A549 (cell line): ENCODE results near the gene RIMS4. TPM values are rescaled to one million over a fixed set of nuclear protein-coding genes. Genes with fewer than 3 reads are reported as not detected.

Experiments used
- ATAC-seq, 2 experiments: fragments of 200-7000 bp in 1 of 2; fragments of >200 bp in 1 of 2; cut with Nextera tagmentation in 1 of 2; cut with Tn5 transposase in 1 of 2; 3 replicates each; pipeline versions ENCODE4 v1.8.0 to v1.9.1; 2018 to 2020; ENCODE audit warnings: mild to moderate bottlenecking in 1 of 2, moderate library complexity in 1 of 2
- CTCF ChIA-PET: fragments of 300-600 bp; sonication (Branson Sonifier 250); formaldehyde crosslinking; extraction: SDS; loops from one replicate; lab custom pipeline; 2021; ENCODE audit warnings: antibody characterized with exemption, inconsistent platforms; lab: Yijun Ruan, JAX
- POLR2A ChIA-PET: fragments of 350-600 bp; formaldehyde crosslinking; extraction: SDS; loops from one replicate; lab custom pipeline; 2021; ENCODE audit warnings: antibody characterized with exemption, inconsistent platforms; lab: Yijun Ruan, JAX
- DNase-seq, 2 experiments: peaks; one replicate each; pipeline versions ENCODE4 v3.0.0 to v3.0.0-alpha.2; 2011 to 2016; ENCODE audit warnings: low read depth in 1 of 2, low spot score in 1 of 2
- FAIRE-seq: peaks from 2 replicates; lab custom pipeline; 2011; peaks lifted over from hg19 to GRCh38; lab: Jason Lieb, UNC
- H3K27ac ChIP-seq, 2 experiments: fragments of >200 bp; sonication (Bioruptor Twin); formaldehyde crosslinking; 3 replicates each; pipeline ENCODE4 v1.5.1; 2016 to 2017
- H3K4me1 ChIP-seq: fragments of >200 bp; sonication (Bioruptor Twin); formaldehyde crosslinking; 3 replicates; pipeline ENCODE4 v1.6.1; 2016
- H3K4me2 ChIP-seq: fragments of >200 bp; sonication (Bioruptor Twin); formaldehyde crosslinking; 3 replicates; pipeline ENCODE4 v1.6.1; 2016
- H3K4me3 ChIP-seq: fragments of >200 bp; sonication (Bioruptor Twin); formaldehyde crosslinking; 3 replicates; pipeline ENCODE4 v1.5.1; 2016
- H3K9me3 ChIP-seq: fragments of >200 bp; sonication (Bioruptor Twin); formaldehyde crosslinking; 3 replicates; pipeline ENCODE4 v1.6.1; 2016
- CBX8 ChIP-seq: fragments of 200-600 bp; sonication (generic); IDR thresholded peaks from 2 replicates; pipeline ENCODE4 v1.6.1; 2016
- CEBPB ChIP-seq, 2 experiments: fragments of >200 bp in 1 of 2; sonication (Bioruptor Twin) in 1 of 2; formaldehyde crosslinking in 1 of 2; IDR thresholded peaks; 2 replicates each; pipeline ENCODE4 v1.6.1; 2012 to 2016
- CHD4 ChIP-seq: fragments of 200-600 bp; sonication (generic); IDR thresholded peaks from 2 replicates; pipeline ENCODE4 v1.6.1; 2016; ENCODE audit warnings: antibody characterized with exemption, mild to moderate bottlenecking, borderline replicate concordance
- EHMT2 ChIP-seq: fragments of 200-600 bp; sonication (generic); IDR thresholded peaks from 2 replicates; pipeline ENCODE4 v1.6.1; 2016; ENCODE audit warnings: antibody characterized with exemption, low read depth, mild to moderate bottlenecking, moderate library complexity
- EP300 ChIP-seq, 2 experiments: fragments of >200 bp; sonication (Bioruptor Twin); formaldehyde crosslinking; IDR thresholded peaks; 2 replicates in 1 of 2; 3 replicates in 1 of 2; pipeline ENCODE4 v1.6.1; 2016 to 2017
- ESRRA ChIP-seq: fragments of 150-350 bp; IDR thresholded peaks from 2 replicates; pipeline ENCODE4 v1.6.1; 2014; ENCODE audit warnings: mild to moderate bottlenecking, low read length, borderline replicate concordance
- GATA3 ChIP-seq: IDR thresholded peaks from 2 replicates; pipeline ENCODE4 v1.6.1; 2012; ENCODE audit warnings: borderline replicate concordance
- HDAC2 ChIP-seq: fragments of 200-600 bp; sonication (generic); IDR thresholded peaks from 2 replicates; pipeline ENCODE4 v1.6.1; 2016
- HES2 ChIP-seq: fragments of >200 bp; sonication (Bioruptor Twin); formaldehyde crosslinking; IDR thresholded peaks from 2 replicates; pipeline ENCODE4 v1.6.1; 2016
- HMGXB4 ChIP-seq: fragments of 250-450 bp; sonication (Bioruptor Pico); IDR thresholded peaks from 2 replicates; pipeline ENCODE4 v1.5.0; 2021; ENCODE audit warnings: mild to moderate bottlenecking, moderate library complexity, borderline replicate concordance
- HOXB5 ChIP-seq: fragments of 250-450 bp; sonication (Bioruptor Pico); IDR thresholded peaks from 2 replicates; pipeline ENCODE4 v1.5.0; 2020; ENCODE audit warnings: mild to moderate bottlenecking, moderate library complexity
- JUN ChIP-seq, 2 experiments: fragments of >200 bp; sonication (Bioruptor Twin); formaldehyde crosslinking; IDR thresholded peaks; 2 replicates in 1 of 2; 3 replicates in 1 of 2; pipeline ENCODE4 v1.6.1; 2016 to 2017
- MAX ChIP-seq: IDR thresholded peaks from 2 replicates; pipeline ENCODE4 v1.6.1; 2012
- NPAS2 ChIP-seq: fragments of 250-450 bp; sonication (Bioruptor Pico); IDR thresholded peaks from 2 replicates; pipeline ENCODE4 v1.8.0; 2022; ENCODE audit warnings: mild to moderate bottlenecking, moderate library complexity, borderline replicate concordance
- PBX3 ChIP-seq: IDR thresholded peaks from 2 replicates; pipeline ENCODE4 v1.6.1; 2012
- PHF8 ChIP-seq: fragments of 200-600 bp; sonication (generic); IDR thresholded peaks from 2 replicates; pipeline ENCODE4 v1.6.1; 2016; ENCODE audit warnings: low read depth, mild to moderate bottlenecking, antibody characterized with exemption, moderate library complexity, borderline replicate concordance
- POLR2AphosphoS2 ChIP-seq: conservative IDR thresholded peaks from 2 replicates; pipeline ENCODE4 v1.6.1; 2012; ENCODE audit warnings: low read length, improper control_type of control experiment, inconsistent platforms
- RAD21 ChIP-seq, 2 experiments: fragments of >200 bp in 1 of 2; sonication (Bioruptor Twin) in 1 of 2; formaldehyde crosslinking in 1 of 2; IDR thresholded peaks in 1 of 2; conservative IDR thresholded peaks in 1 of 2; 2 replicates in 1 of 2; 3 replicates in 1 of 2; pipeline ENCODE4 v1.6.1; 2012 to 2018; ENCODE audit warnings: inconsistent platforms in 1 of 2
- RCOR1 ChIP-seq: fragments of 150-350 bp; IDR thresholded peaks from 2 replicates; pipeline ENCODE4 v1.6.1; 2014; ENCODE audit warnings: antibody characterized with exemption, low read length, low read depth
- TFCP2L1 ChIP-seq: fragments of 250-450 bp; sonication (Bioruptor Pico); IDR thresholded peaks from 2 replicates; pipeline ENCODE4 v1.5.0; 2021; ENCODE audit warnings: mild to moderate bottlenecking
- TP53 ChIP-seq: fragments of 250-450 bp; sonication (Bioruptor Pico); IDR thresholded peaks from 2 replicates; pipeline ENCODE4 v1.5.0; 2021; ENCODE audit warnings: mild to moderate bottlenecking, moderate library complexity
- USF2 ChIP-seq: fragments of 450-650 bp; IDR thresholded peaks from 2 replicates; pipeline ENCODE4 v1.6.1; 2014; ENCODE audit warnings: antibody characterized with exemption
- ZC3H11A ChIP-seq: fragments of 450-650 bp; IDR thresholded peaks from 2 replicates; pipeline ENCODE4 v1.6.1; 2014; ENCODE audit warnings: antibody characterized with exemption, mild to moderate bottlenecking
- ZFP36 ChIP-seq: fragments of 450-650 bp; IDR thresholded peaks from 2 replicates; pipeline ENCODE4 v1.6.1; 2014; ENCODE audit warnings: borderline replicate concordance; ENCODE audit not compliant: partially characterized antibody
- ZSCAN20 ChIP-seq: fragments of 250-450 bp; sonication (Bioruptor Pico); IDR thresholded peaks from 2 replicates; pipeline ENCODE4 v1.8.0; 2022; ENCODE audit warnings: mild to moderate bottlenecking, moderate library complexity
- WGBS: methylation state at CpG from one replicate; pipeline ENCODE4 v1.1.6; 2017; ENCODE audit errors: missing lambda C conversion rate; 5-methylcytosine and 5-hydroxymethylcytosine counted together
- polyA plus RNA-seq, 4 experiments: library from polyadenylated mRNA; depleted of rRNA in 3 of 4; stranded (reverse); fragments of >200 nt; fragmentation: RNase III in 1 of 4; extraction: RNeasy Plus Mini Kit Qiagen cat#74134 plus additional on column Dnase treatment in 1 of 4; gene quantifications; 2 replicates in 3 of 4; 3 replicates in 1 of 4; pipeline ENCODE4 v1.2.3, GENCODE V29; 2011 to 2017

RIMS4 gene
- polyA plus RNA-seq, 2 of the 4 experiments (the other 2 are of a cell fraction), result 0.39 to 1.3 TPM

GRCh38 chr20:44714701-44715498 is 95.4 kb downstream of the RIMS4 start, which contains the start of gene CCN5 (continued):
- TF ChIP-seq CHD4 (no peak), CBX8 (no peak), ZFP36 (no peak), EP300 (IDR thresholded peaks at IDR 0.05) (0 out of 5 replicates have a peak, but pooled peaks of 1 of the 2 experiments have one; percentile 8), EHMT2 (no peak), MAX (peak; percentile 29; the same call in 1 of the 2 replicates), CEBPB (IDR thresholded peaks at IDR 0.05) (peak in 1 of 2 experiments; percentile 25; a peak in 1 of 4 replicates), ESRRA (no peak), TP53 (CRISPR knock-in tag) (no peak), RAD21 (conservative IDR thresholded peaks at IDR 0.05 in 1 of 2, IDR thresholded peaks at IDR 0.05 in 1 of 2) (no peak), NPAS2 (CRISPR knock-in tag) (no peak), HES2 (no peak), PBX3 (peak; percentile 13; the same call in 1 of the 2 replicates), POLR2AphosphoS2 (no peak), ZC3H11A (no peak), PHF8 (no peak)
- TF ChIP-seq, all 56 proteins: peak for 6

- FAIRE-seq (no peak), DNase-seq (no peak), ATAC-seq (peak in 1 of 2 experiments; percentile 39; a peak in 3 of 6 replicates)
- peaks cover 63% of the 10 kb centered on the region for H3K4me1 ChIP-seq
- TF ChIP-seq MAX (no peak), TFCP2L1 (CRISPR knock-in tag) (no peak), GATA3 (no peak), RCOR1 (no peak), USF2 (no peak), RAD21 (conservative IDR thresholded peaks at IDR 0.05 in 1 of 2, IDR thresholded peaks at IDR 0.05 in 1 of 2) (no peak), ZSCAN20 (no peak), HMGXB4 (CRISPR knock-in tag) (no peak), HOXB5 (CRISPR knock-in tag) (no peak), NPAS2 (CRISPR knock-in tag) (no peak), ESRRA (no peak), HDAC2 (no peak), JUN (IDR thresholded peaks at IDR 0.05) (no peak)
- H3K27ac ChIP-seq, result peak overlapping the region; percentile 96 to 98
- CTCF ChIA-PET, result interaction anchor here (0.9 to 21.9 kb wide), 5 partner anchors 8 to 31 kb away, joined by 3 to 525 read pairs (median 5); no protein-coding TSS in a partner anchor
- 61% methylated on average over 13 of the region's 13 CpGs for WGBS
- H3K4me2 ChIP-seq, result peak overlapping the region; percentile 80
- H3K9me3 ChIP-seq, result no peaks in the 10 kb centered on the region
- no peak overlapping the region for H3K4me3 ChIP-seq
- POLR2A ChIA-PET, result no interaction called here
These were observed 96.1 kb downstream of the RIMS4 start for GRCh38 chr20:44714102-44714700.
